Measurements from ENCODE around the gene COX11. TPM values are rescaled to one million over a fixed set of nuclear protein-coding genes. Genes with fewer than 3 reads are reported as not detected.

Gene COX11
- total and polyA plus RNA-seq, 2 donors (not counting 3 experiments of a cell fraction or from before 2014, with no cell fraction given) = 47.3 to 55.9 TPM

- no peak overlapping the region for H3K4me3 ChIP-seq (replicated peaks in 1 of 3; ENCODE audit: insufficient read depth in 1 of 3, low read depth in 1 of 3, low read length in 3 of 3)
- dilution Hi-C loops (cut with MboI; ENCODE audit: extremely low pct_ligation_motif_present, low sequenced_read_pairs) = no loop called here
- CTCF ChIA-PET = no interaction called here
- TF ChIP-seq POLR2AphosphoS5 (IDR thresholded peaks at IDR 0.05; ENCODE audit: insufficient read depth, low read depth, low read length) (no peak), JUN (IDR thresholded peaks at IDR 0.05; ENCODE audit: borderline replicate concordance, insufficient read depth, insufficient read length, low read depth) (no peak), EZH2 (IDR thresholded peaks at IDR 0.05; ENCODE audit: borderline replicate concordance, low read depth, low read length, severe bottlenecking) (no peak), MYC (IDR thresholded peaks at IDR 0.05; ENCODE audit: low read depth, low read length) (no peak), GATA2 (IDR thresholded peaks at IDR 0.05; ENCODE audit: insufficient read depth, insufficient read length, low read depth, low read length) (no peak), FOS (IDR thresholded peaks at IDR 0.05; ENCODE audit: borderline replicate concordance, insufficient read depth, low read length) (no peak), POLR2A (IDR thresholded peaks at IDR 0.05; ENCODE audit: low read depth, low read length) (no peak)
- TF ChIP-seq, protein P1, sequence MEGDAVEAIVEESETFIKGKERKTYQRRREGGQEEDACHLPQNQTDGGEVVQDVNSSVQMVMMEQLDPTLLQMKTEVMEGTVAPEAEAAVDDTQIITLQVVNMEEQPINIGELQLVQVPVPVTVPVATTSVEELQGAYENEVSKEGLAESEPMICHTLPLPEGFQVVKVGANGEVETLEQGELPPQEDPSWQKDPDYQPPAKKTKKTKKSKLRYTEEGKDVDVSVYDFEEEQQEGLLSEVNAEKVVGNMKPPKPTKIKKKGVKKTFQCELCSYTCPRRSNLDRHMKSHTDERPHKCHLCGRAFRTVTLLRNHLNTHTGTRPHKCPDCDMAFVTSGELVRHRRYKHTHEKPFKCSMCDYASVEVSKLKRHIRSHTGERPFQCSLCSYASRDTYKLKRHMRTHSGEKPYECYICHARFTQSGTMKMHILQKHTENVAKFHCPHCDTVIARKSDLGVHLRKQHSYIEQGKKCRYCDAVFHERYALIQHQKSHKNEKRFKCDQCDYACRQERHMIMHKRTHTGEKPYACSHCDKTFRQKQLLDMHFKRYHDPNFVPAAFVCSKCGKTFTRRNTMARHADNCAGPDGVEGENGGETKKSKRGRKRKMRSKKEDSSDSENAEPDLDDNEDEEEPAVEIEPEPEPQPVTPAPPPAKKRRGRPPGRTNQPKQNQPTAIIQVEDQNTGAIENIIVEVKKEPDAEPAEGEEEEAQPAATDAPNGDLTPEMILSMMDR (IDR thresholded peaks at IDR 0.05; ENCODE audit: extremely low read depth in 1 of 2, insufficient read depth in 1 of 2, low read depth in 1 of 2, low read length in 2 of 2) = no peak
- TF ChIP-seq, protein P2, sequence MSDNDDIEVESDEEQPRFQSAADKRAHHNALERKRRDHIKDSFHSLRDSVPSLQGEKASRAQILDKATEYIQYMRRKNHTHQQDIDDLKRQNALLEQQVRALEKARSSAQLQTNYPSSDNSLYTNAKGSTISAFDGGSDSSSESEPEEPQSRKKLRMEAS (IDR thresholded peaks at IDR 0.05; ENCODE audit: insufficient read depth, insufficient read length) = no peak
- H2AFZ ChIP-seq (ENCODE audit: low read depth, low read length) = no peak overlapping the region
- H3K9me3 ChIP-seq (replicated peaks; ENCODE audit: control insufficient read depth, insufficient read depth, low read length) = no peaks in the 10 kb centered on the region
- FAIRE-seq = no peak
- BruUV-seq (replicated peaks) = no TSS peak
- H3K27me3 ChIP-seq (ENCODE audit: control insufficient read depth in 2 of 2, insufficient read depth in 2 of 2, low read length in 2 of 2) = no peaks in the 10 kb centered on the region
- no peaks in the 10 kb centered on the region for H4K20me1 ChIP-seq (replicated peaks; ENCODE audit: control insufficient read depth, extremely low read depth, insufficient read depth, low read length)
- no peaks in the 10 kb centered on the region for H3K36me3 ChIP-seq (ENCODE audit: control insufficient read depth in 2 of 2, extremely low read depth in 1 of 2, insufficient read depth in 2 of 2, low read length in 2 of 2)
- H3K79me2 ChIP-seq (ENCODE audit: control insufficient read depth, insufficient read depth, low read length) = peaks cover 4% of the 10 kb centered on the region
- H3K9ac ChIP-seq (replicated peaks; ENCODE audit: extremely low read depth, insufficient read depth, low read length) = no peak overlapping the region
- H3K4me2 ChIP-seq (ENCODE audit: insufficient read depth, low read length) = no peak overlapping the region
- H3K4me1 ChIP-seq (ENCODE audit: control insufficient read depth, extremely low read depth, insufficient read depth, low read length) = no peaks in the 10 kb centered on the region
- no peak for DNase-seq (ENCODE audit: low read depth, low spot score)
- H3K9me1 ChIP-seq (replicated peaks; ENCODE audit: control insufficient read depth, extremely low read depth, insufficient read depth, low read length) = no peaks in the 10 kb centered on the region
- H3K27ac ChIP-seq (ENCODE audit: insufficient read depth, low read depth, low read length) = no peak overlapping the region
- intact Hi-C loops (cut with micrococcal nuclease) = no loop called here
- POLR2A ChIA-PET = no interaction called here
Observed at GRCh38 chr17:54976316-54976715, 7.9 kb upstream of the COX11 start.
